ENCODE data around the gene GRIN3B.

The GRIN3B gene

GRCh38 chr19:1004803-1005664, 4.8 kb downstream of the GRIN3B start:
- no peak for DNase-seq (ENCODE audit: extremely low spot score)
- CTCF ChIA-PET, result interaction anchor here (0.6 to 2.4 kb wide), 5 partner anchors 14 to 141 kb away, joined by 3 to 7 read pairs (median 5); partner anchors contain the start of gene WDR18
- POLR2A ChIA-PET, result no interaction called here
- TF ChIP-seq, protein P1, sequence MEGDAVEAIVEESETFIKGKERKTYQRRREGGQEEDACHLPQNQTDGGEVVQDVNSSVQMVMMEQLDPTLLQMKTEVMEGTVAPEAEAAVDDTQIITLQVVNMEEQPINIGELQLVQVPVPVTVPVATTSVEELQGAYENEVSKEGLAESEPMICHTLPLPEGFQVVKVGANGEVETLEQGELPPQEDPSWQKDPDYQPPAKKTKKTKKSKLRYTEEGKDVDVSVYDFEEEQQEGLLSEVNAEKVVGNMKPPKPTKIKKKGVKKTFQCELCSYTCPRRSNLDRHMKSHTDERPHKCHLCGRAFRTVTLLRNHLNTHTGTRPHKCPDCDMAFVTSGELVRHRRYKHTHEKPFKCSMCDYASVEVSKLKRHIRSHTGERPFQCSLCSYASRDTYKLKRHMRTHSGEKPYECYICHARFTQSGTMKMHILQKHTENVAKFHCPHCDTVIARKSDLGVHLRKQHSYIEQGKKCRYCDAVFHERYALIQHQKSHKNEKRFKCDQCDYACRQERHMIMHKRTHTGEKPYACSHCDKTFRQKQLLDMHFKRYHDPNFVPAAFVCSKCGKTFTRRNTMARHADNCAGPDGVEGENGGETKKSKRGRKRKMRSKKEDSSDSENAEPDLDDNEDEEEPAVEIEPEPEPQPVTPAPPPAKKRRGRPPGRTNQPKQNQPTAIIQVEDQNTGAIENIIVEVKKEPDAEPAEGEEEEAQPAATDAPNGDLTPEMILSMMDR (IDR thresholded peaks at IDR 0.05; ENCODE audit: control extremely low read depth, extremely low read depth, low read depth, missing control alignments), result no peak

DNA sequence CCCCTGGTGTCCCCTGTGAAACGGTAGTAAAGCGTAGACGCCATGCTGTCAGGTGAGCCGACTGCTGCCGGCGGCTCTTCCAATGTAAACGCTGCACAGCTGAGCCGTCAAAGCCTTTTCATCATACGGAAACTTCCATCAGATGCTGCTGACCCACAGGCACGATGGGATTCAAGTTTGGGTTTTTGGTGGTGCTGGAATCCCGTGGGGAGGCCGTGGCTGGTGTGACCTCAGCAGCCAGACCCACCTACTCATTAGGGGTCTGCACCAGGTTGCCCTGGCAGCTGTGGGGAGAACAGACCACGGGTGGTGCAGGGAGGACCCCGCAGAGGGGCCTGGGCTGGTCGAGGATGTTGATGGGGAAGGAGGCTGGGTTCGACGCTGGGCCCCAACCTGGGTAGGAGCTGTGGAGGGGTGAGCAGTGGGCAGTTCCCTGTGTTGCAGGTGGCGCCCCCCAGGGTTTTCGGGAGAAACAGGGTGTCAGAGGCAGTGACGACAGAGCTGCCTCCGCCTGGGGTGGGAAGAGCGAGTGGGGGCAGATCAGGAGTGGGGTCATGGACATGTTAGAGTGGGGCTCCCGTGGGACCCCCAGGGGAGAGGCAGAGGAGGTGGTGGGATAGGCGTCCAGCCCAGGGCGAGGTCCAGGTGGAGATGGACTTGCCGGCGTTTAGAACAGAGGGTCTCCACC, 6.6 kb downstream of the GRIN3B start:
- POLR2A ChIA-PET, result no interaction called here
- TF ChIP-seq, protein P1 (IDR thresholded peaks at IDR 0.05; ENCODE audit: control extremely low read depth, extremely low read depth, low read depth, missing control alignments), result no peak
- CTCF ChIA-PET, result interaction anchor here (1.0 to 2.4 kb wide), 3 partner anchors 12 to 84 kb away, joined by 3 to 7 read pairs (median 3); no protein-coding TSS in a partner anchor
- no peak for DNase-seq (ENCODE audit: extremely low spot score)

DNA sequence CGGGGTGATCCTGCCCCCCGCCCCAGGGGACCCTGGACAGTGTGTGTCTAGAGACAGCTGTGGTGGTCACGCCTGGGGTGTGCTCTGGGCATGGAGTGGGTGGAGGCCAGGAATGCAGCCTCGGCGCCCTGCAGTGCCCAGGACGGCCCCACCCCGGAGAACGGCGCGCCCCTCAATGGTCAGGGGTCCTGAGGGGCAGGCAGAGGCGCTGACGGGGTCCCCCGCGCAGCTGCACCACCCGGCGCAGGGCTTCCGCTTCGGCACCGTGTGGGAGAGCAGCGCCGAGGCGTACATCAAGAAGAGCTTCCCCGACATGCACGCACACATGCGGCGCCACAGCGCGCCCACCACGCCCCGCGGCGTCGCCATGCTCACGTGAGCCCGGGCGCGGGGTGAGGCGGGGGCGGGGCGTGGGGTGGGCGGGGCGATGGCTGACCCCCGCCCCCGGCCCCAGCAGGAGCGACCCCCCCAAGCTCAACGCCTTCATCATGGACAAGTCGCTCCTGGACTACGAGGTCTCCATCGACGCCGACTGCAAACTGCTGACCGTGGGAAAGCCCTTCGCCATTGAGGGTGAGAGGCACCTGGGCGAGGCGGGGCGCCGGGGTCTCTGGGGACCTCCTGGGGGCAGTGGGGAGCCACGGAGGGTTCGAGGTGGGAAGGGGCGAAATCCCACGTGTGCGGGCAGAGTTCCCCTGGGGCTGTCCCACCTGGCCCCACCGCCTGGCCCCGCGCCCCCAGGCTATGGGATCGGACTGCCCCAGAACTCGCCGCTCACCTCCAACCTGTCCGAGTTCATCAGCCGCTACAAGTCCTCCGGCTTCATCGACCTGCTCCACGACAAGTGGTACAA, 7.4 kb downstream of the GRIN3B start:
- TF ChIP-seq, protein P1 (IDR thresholded peaks at IDR 0.05; ENCODE audit: control extremely low read depth, extremely low read depth, low read depth, missing control alignments), result no peak
- DNase-seq (ENCODE audit: extremely low spot score), result no peak
- CTCF ChIA-PET, result interaction anchor here (1.0 kb wide), 2 partner anchors 20 to 84 kb away, joined by 3 read pairs; no protein-coding TSS in a partner anchor
- POLR2A ChIA-PET, result interaction anchor here (0.6 kb wide), 1 partner anchor 498 kb away, joined by 3 read pairs; no protein-coding TSS in a partner anchor

- ChIA-PET POLR2A (interaction anchor here (0.6 kb wide), 1 partner anchor 499 kb away, joined by 3 read pairs; no protein-coding TSS in a partner anchor), CTCF (no interaction called here)
- TF ChIP-seq, protein P1 (IDR thresholded peaks at IDR 0.05; ENCODE audit: control extremely low read depth, extremely low read depth, low read depth, missing control alignments), result no peak
- no peak for DNase-seq (ENCODE audit: extremely low spot score)
These were observed 8.2 kb downstream of the GRIN3B start for GRCh38 chr19:1008268-1009040.

DNA sequence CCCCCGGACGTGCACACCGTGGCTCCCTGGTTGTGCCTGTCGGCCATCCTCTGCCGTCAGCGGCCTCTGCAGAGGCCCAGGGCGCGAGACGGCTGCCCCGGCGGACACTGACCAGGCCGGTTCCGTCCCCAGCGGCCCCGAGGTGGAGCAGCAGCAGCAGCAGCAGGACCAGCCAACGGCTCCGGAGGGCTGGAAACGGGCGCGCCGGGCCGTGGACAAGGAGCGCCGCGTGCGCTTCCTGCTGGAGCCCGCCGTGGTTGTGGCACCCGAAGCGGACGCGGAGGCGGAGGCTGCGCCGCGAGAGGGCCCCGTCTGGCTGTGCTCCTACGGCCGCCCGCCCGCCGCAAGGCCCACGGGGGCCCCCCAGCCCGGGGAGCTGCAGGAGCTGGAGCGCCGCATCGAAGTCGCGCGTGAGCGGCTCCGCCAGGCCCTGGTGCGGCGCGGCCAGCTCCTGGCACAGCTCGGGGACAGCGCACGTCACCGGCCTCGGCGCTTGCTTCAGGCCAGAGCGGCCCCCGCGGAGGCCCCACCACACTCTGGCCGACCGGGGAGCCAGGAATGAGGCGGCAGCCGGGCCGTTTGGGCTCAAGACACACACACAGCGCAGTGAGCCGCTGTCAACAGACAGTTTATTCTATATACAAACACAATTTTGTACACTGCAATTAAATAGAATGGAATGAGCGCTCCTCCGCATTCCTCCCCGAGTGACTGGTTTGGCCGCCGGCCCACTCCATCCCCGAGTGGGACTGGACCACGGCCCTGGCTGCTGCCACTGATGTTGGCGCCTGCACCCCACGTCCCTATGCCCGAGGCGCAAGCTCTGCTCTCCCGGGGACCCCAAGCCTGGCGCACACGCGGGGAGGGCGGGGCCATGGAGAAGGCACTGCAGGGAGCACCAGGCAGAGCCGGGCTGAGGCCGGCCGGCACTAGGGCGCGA, 9.1 kb downstream of the GRIN3B start:
- DNase-seq (ENCODE audit: extremely low spot score), result no peak
- ChIA-PET CTCF (no interaction called here), POLR2A (interaction anchor here (1.5 to 1.7 kb wide), 2 partner anchors 11 to 12 kb away, joined by 4 to 6 read pairs; partner anchors contain the start of gene RNU6-2)
- TF ChIP-seq, protein P1 (IDR thresholded peaks at IDR 0.05; ENCODE audit: control extremely low read depth, extremely low read depth, low read depth, missing control alignments), result no peak
